ENCODE data around the gene RNASET2. TPM values are rescaled to one million over a fixed set of nuclear protein-coding genes. Genes with fewer than 3 reads are reported as not detected.

RNASET2 gene
- total RNA-seq, 1 donor from 2014 or later: 22.0 TPM

DNA sequence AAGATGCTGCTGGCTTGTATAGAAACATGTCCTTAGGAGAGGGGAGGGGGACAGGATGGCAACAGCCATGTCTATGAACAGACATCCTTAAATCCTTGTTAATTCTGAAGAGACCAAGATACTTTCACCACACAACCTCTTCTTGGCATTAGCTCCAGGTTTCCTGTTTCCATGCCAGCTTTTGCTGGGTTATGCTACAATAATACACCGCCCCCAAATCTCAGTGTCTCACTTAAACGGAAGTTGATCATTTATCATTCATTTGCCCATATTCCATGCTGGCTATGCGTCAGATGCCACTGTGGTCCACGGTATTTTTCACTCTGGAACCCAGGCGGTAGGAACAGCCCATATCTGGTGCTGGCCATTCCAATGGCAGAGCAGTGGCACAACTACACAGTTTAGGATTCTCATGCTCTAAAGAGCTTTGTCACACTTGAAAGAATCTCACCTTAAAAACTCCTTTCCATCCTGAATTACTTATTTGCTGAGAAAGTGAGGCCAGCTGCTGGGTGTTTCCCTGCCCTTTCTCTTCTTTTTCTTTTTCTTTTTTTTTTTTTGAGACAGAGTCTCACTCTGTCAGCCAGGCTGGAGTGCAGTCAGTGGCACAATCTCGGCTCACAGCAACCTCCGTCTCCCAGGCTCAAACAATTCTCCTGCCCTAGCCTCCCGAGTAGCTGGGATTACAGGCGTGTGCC, 3.7 kb upstream of the RNASET2 start:
- Histone ChIP-seq H3K79me2 (ENCODE audit: insufficient read depth, low read length) (no peaks in the 10 kb centered on the region), H3K36me3 (ENCODE audit: insufficient read depth, low read length) (no peaks in the 10 kb centered on the region), H3K9ac (ENCODE audit: low read length) (no peak overlapping the region), H3K27me3 (ENCODE audit: insufficient read depth, low read length) (no peaks in the 10 kb centered on the region), H4K20me1 (ENCODE audit: insufficient read depth, low read length) (no peaks in the 10 kb centered on the region), H3K4me2 (ENCODE audit: low read length) (no peak overlapping the region), H3K9me3 (ENCODE audit: insufficient read depth, low read depth, low read length) (no peaks in the 10 kb centered on the region), H3K27ac (ENCODE audit: low read depth, low read length) (no peak overlapping the region), H3K4me3 (ENCODE audit: insufficient read depth, low read depth, low read length) (no peak overlapping the region), H3K4me1 (ENCODE audit: insufficient read depth, low read length) (peaks cover 14% of the 10 kb centered on the region), H2AFZ (ENCODE audit: low read depth, low read length) (no peak overlapping the region)
- Mint-ChIP-seq H3K27ac (ENCODE audit: unreplicated experiment) (no peak overlapping the region), H3K36me3 (ENCODE audit: low read depth, unreplicated experiment) (no peaks in the 10 kb centered on the region), H3K4me1 (ENCODE audit: low read depth, unreplicated experiment) (peaks cover 16% of the 10 kb centered on the region), H3K27me3 (ENCODE audit: low read depth, unreplicated experiment) (no peaks in the 10 kb centered on the region), H3K4me3 (ENCODE audit: unreplicated experiment) (no peak overlapping the region), H3K9me3 (ENCODE audit: unreplicated experiment) (peaks cover 8% of the 10 kb centered on the region)
- DNase-seq (ENCODE audit: low read depth): no peak
- TF ChIP-seq EZH2 (IDR thresholded peaks at IDR 0.05; ENCODE audit: insufficient read depth, low read length): no peak
- TF ChIP-seq, protein P1, sequence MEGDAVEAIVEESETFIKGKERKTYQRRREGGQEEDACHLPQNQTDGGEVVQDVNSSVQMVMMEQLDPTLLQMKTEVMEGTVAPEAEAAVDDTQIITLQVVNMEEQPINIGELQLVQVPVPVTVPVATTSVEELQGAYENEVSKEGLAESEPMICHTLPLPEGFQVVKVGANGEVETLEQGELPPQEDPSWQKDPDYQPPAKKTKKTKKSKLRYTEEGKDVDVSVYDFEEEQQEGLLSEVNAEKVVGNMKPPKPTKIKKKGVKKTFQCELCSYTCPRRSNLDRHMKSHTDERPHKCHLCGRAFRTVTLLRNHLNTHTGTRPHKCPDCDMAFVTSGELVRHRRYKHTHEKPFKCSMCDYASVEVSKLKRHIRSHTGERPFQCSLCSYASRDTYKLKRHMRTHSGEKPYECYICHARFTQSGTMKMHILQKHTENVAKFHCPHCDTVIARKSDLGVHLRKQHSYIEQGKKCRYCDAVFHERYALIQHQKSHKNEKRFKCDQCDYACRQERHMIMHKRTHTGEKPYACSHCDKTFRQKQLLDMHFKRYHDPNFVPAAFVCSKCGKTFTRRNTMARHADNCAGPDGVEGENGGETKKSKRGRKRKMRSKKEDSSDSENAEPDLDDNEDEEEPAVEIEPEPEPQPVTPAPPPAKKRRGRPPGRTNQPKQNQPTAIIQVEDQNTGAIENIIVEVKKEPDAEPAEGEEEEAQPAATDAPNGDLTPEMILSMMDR (IDR thresholded peaks at IDR 0.05; ENCODE audit: insufficient read depth, low read depth, low read length): no peak
- FAIRE-seq: no peak

DNA sequence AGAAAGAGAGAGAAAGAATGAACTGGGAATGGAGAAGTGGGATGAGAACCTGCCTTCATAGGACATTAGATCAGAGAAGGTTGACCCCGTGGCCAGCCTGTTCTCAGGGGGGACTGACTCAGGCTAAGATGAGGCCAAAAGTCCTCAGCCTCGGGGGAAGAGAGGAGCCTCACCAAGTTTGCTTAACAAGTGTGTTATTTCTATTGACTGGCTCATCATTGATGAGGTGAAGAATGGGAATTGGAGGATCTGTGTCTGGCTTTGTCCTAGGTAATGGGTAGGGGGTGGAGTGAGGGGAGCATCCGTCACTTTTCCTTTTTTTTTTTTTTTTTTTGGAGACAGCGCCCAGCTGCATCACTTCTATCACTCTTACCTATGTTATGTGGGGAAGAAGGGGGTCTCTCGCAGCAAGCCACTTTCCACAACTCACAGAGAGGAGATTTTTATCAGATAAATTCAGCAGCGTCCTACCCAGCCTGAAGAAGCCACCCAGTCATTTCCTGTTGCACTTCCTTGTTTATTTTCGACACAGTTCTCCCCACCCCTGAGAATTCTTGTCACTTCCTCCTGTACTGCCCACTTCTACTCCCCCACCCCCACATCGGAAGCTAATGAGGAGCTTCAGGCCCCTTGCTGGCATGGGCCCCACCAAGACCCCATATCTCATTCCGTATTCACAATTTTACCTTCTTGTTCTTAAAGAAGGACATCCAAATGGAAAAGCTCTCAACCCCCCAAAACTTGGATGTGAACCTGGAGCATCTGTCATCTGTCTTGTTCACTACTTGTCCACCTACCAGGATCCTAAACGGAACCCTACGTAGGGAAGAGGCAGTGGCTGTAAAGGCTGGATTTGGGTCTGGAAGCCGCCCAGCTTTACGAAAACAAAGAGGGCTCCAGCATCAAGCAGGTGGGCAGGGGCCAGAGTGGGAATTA, 2.8 kb upstream of the RNASET2 start:
- H3K36me3 Mint-ChIP-seq (ENCODE audit: low read depth, unreplicated experiment): no peaks in the 10 kb centered on the region
- TF ChIP-seq, protein P1 (IDR thresholded peaks at IDR 0.05; ENCODE audit: insufficient read depth, low read depth, low read length): no peak
- no peak for TF ChIP-seq EZH2 (IDR thresholded peaks at IDR 0.05; ENCODE audit: insufficient read depth, low read length)
- no peaks in the 10 kb centered on the region for H3K36me3 ChIP-seq (ENCODE audit: insufficient read depth, low read length)
- no peak for FAIRE-seq
- DNase-seq (ENCODE audit: low read depth): no peak
- peaks cover 5% of the 10 kb centered on the region for H3K9me3 Mint-ChIP-seq (ENCODE audit: unreplicated experiment)
- H3K4me1 ChIP-seq (ENCODE audit: insufficient read depth, low read length): peaks cover 14% of the 10 kb centered on the region
- no peaks in the 10 kb centered on the region for H3K79me2 ChIP-seq (ENCODE audit: insufficient read depth, low read length)
- peaks cover 16% of the 10 kb centered on the region for H3K4me1 Mint-ChIP-seq (ENCODE audit: low read depth, unreplicated experiment)
- H3K27ac ChIP-seq (ENCODE audit: low read depth, low read length): no peak overlapping the region
- no peak overlapping the region for H2AFZ ChIP-seq (ENCODE audit: low read depth, low read length)
- H3K9ac ChIP-seq (ENCODE audit: low read length): no peak overlapping the region
- H3K4me2 ChIP-seq (ENCODE audit: low read length): peak overlapping the region; percentile 11
- H3K4me3 ChIP-seq (ENCODE audit: insufficient read depth, low read depth, low read length): no peak overlapping the region
- no peaks in the 10 kb centered on the region for H4K20me1 ChIP-seq (ENCODE audit: insufficient read depth, low read length)
- H3K27me3 Mint-ChIP-seq (ENCODE audit: low read depth, unreplicated experiment): no peaks in the 10 kb centered on the region
- no peaks in the 10 kb centered on the region for H3K27me3 ChIP-seq (ENCODE audit: insufficient read depth, low read length)
- no peak overlapping the region for H3K4me3 Mint-ChIP-seq (ENCODE audit: unreplicated experiment)
- H3K9me3 ChIP-seq (ENCODE audit: insufficient read depth, low read depth, low read length): no peaks in the 10 kb centered on the region
- H3K27ac Mint-ChIP-seq (ENCODE audit: unreplicated experiment): no peak overlapping the region

Measured in astrocyte (in vitro differentiated cells and primary cell).